ENCODE measurements around the gene TERT. TPM values are rescaled to one million over a fixed set of nuclear protein-coding genes. Genes with fewer than 3 reads are reported as not detected.
"Not testable (repeated sequence)": the region's sequence is repeated elsewhere in the genome, so short reads cannot be mapped to it uniquely, and the experiment has no call there.

The TERT gene
- total RNA-seq, 2 donors from 2014 or later: 3.6 TPM; not detected in 1

DNA sequence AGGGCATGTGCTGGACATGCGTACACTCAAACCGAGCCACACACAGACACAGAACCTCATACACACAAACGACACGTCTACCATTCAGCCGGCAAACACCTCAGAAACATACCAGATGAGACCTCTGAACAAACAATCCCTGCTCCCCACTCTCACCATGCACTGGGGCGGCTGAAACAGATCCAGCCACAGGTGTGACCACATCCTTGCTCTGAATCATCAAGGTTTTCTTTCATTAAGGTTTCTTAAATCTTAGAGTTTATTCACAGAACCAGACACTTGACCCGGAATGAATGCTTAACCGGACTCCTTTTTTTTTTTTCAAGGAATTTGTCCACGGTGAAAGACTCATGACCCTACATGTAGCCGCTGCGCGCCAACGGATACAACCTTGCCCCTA is 26.2 kb downstream of the TERT start:
- Histone ChIP-seq H3K9me3 (no peaks in the 10 kb centered on the region), H3K4me1 (replicated peaks) (no peaks in the 10 kb centered on the region), H3K36me3 (no peaks in the 10 kb centered on the region), H3K27me3 (replicated peaks; ENCODE audit: insufficient read depth) (no peaks in the 10 kb centered on the region), H3K4me3 (no peak overlapping the region), H3K27ac (no peak overlapping the region)
- no peak for DNase-seq (ENCODE audit: low spot score)
- WGBS: 84% methylated on average over 13 of the region's 13 CpGs
- intact Hi-C loops (cut with DNase I): no loop called here
- TF ChIP-seq POLR2AphosphoS5 (IDR thresholded peaks at IDR 0.05): no peak

DNA sequence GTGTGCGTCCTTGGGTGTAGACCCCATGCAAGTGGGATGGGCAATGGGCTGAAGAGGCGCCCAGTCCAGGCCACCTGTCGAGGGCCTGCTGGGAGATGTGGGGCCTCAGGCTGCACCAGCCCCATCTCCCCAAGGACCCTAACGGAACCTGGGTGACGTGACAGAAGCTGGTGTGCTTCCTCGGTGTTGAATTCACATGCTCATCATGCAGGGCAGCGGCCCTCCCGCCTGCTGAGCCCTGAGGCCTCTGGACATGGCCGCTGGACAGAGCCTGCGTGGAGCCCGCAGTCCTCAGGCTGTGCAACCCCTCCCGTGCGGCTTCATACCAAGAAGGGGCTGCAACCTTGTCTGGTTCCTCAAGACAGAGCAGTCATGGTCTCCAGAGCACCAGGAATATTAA is 26.8 kb downstream of the TERT start:
- 85% methylated on average over 13 of the region's 13 CpGs for WGBS
- Histone ChIP-seq H3K4me3 (no peak overlapping the region), H3K27me3 (replicated peaks; ENCODE audit: insufficient read depth) (no peaks in the 10 kb centered on the region), H3K36me3 (no peaks in the 10 kb centered on the region), H3K27ac (no peak overlapping the region), H3K4me1 (replicated peaks) (no peaks in the 10 kb centered on the region), H3K9me3 (no peaks in the 10 kb centered on the region)
- intact Hi-C loops (cut with DNase I): no loop called here
- TF ChIP-seq POLR2AphosphoS5 (IDR thresholded peaks at IDR 0.05) (no peak), POLR2A (IDR thresholded peaks at IDR 0.05) (no peak)
- TF ChIP-seq, protein P1, sequence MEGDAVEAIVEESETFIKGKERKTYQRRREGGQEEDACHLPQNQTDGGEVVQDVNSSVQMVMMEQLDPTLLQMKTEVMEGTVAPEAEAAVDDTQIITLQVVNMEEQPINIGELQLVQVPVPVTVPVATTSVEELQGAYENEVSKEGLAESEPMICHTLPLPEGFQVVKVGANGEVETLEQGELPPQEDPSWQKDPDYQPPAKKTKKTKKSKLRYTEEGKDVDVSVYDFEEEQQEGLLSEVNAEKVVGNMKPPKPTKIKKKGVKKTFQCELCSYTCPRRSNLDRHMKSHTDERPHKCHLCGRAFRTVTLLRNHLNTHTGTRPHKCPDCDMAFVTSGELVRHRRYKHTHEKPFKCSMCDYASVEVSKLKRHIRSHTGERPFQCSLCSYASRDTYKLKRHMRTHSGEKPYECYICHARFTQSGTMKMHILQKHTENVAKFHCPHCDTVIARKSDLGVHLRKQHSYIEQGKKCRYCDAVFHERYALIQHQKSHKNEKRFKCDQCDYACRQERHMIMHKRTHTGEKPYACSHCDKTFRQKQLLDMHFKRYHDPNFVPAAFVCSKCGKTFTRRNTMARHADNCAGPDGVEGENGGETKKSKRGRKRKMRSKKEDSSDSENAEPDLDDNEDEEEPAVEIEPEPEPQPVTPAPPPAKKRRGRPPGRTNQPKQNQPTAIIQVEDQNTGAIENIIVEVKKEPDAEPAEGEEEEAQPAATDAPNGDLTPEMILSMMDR (IDR thresholded peaks at IDR 0.05): no peak
- DNase-seq (ENCODE audit: low spot score): no peak

DNA sequence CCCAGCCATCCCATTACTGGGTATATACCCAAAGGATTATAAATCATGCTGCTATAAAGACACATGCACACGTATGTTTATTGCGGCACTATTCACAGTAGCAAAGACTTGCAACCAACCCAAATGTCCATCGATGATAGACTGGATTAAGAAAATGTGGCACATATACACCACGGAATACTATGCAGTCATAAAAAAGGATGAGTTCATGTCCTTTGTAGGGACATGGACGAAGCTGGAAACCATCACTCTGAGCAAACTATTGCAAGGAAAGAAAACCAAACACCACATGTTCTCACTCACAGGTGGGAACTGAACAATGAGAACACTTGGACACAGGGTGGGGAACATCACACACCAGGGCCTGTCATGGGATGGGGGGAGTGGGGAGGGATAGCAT is 27.4 kb downstream of the TERT start:
- 96% methylated on average over 5 of the region's 5 CpGs for whole genome bisulfite sequencing
- H3K9me3 ChIP-seq; intact Hi-C loops (cut with DNase I); H3K4me1 ChIP-seq (replicated peaks); DNase-seq (ENCODE audit: low spot score); H3K4me3 ChIP-seq; H3K36me3 ChIP-seq; H3K27me3 ChIP-seq (replicated peaks; ENCODE audit: insufficient read depth); H3K27ac ChIP-seq: not testable (repeated sequence)

DNA sequence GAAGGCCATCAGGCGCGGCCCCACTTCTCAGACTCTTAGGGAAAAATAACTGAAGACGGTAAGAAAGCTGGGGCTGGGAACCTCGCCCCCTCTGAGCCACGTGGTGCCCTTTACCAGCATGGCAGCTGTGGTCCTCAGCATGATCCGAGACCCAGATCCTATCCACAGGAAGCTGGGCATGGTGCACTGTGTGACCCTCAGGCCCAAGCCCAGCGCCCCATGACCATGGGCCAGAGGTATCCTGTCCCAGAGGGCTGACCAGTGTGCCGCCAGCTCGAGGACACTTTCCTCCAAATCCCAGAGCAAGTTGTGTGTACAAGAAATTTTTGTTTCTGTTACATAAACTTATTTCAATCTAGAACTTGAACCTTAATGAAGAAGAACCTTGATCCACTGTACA is 28.1 kb downstream of the TERT start:
- TF ChIP-seq POLR2A (IDR thresholded peaks at IDR 0.05) (no peak), POLR2AphosphoS5 (IDR thresholded peaks at IDR 0.05) (no peak)
- TF ChIP-seq, protein P1 (IDR thresholded peaks at IDR 0.05): no peak
- no peaks in the 10 kb centered on the region for H3K9me3 ChIP-seq
- no peak for DNase-seq (ENCODE audit: low spot score)
- 88% methylated on average over 9 of the region's 9 CpGs for WGBS
- H3K36me3 ChIP-seq: no peaks in the 10 kb centered on the region
- H3K4me1 ChIP-seq (replicated peaks): no peaks in the 10 kb centered on the region
- H3K27ac ChIP-seq: no peak overlapping the region
- no peak overlapping the region for H3K4me3 ChIP-seq
- no peaks in the 10 kb centered on the region for H3K27me3 ChIP-seq (replicated peaks; ENCODE audit: insufficient read depth)
- intact Hi-C loops (cut with DNase I): no loop called here

DNA sequence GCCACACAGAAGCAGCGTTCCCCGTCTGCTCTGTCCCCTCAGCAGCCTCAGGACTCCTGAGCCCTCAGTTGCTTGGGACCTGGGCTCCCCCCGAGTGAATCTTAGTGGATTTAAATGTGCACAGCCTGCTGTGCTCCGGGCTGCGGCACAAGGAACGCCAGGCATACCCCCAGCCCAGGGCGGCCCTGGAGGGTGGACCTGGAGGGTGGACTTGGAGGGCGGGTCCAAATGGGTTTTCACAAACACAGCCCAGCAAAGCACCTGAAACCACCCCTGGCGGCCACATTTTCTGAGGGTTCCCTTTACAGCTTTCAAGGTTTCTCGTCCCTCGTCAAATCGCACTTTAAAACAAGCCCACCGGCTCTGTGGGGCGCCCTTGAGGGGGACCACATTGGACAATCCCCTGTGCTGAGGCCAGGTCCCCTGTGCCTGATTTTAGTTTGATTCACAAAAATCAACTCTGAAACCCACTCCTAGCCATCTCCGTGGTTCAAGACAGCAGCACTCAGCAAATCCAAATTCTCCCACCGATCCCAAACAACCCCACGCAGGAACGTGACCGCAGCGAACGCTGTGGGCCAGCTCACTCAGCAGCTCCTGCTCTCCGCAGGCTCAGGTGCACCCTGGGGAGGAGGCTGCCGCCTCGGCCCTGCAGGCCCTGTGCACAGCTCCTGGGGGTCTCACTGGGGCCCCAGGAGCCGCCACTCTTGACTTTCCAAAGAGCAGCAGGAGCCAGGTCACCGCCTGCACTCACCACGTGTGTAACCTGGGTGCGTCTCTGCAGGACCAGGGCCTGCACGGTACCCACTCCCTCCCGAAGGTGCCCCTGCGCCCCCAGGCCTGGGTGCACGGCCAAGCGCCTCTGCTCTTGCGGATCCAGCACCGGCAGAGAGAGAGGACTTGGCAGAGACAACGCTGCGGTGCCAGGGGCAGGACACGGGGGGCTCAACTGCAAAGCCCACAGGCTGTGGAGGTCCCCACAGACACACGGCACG is 29.1 kb downstream of the TERT start:
- H3K4me3 ChIP-seq: no peak overlapping the region
- intact Hi-C loops (cut with DNase I): no loop called here
- no peaks in the 10 kb centered on the region for H3K4me1 ChIP-seq (replicated peaks)
- no peak for DNase-seq (ENCODE audit: low spot score)
- TF ChIP-seq POLR2A (IDR thresholded peaks at IDR 0.05) (no peak), POLR2AphosphoS5 (IDR thresholded peaks at IDR 0.05) (no peak)
- TF ChIP-seq, protein P1 (IDR thresholded peaks at IDR 0.05): no peak
- no peak overlapping the region for H3K27ac ChIP-seq
- 84% methylated on average over 40 of the region's 40 CpGs for WGBS
- no peaks in the 10 kb centered on the region for H3K27me3 ChIP-seq (replicated peaks; ENCODE audit: insufficient read depth)
- no peaks in the 10 kb centered on the region for H3K36me3 ChIP-seq
- H3K9me3 ChIP-seq: no peaks in the 10 kb centered on the region

DNA sequence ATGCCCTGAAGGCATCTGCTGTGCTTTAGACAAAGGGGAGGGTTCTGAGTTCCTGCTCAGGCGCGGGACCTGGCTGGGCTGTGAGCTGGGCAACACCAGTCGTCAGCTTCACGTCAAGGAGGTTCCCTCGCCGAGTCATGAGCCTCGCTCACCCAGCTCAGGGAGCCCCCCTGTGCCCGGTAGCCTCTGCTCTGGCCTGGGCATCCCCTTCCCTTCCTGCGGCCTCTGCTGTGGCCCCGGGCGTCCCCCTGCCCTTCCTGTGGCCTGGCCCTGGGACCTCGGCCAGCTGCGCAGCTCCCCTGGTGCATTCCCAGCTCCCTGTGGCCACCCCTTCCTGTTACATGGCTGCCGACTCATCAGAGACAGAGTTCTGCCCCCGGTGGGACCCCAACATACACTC is 29.8 kb downstream of the TERT start:
- H3K36me3 ChIP-seq: no peaks in the 10 kb centered on the region
- no peaks in the 10 kb centered on the region for H3K27me3 ChIP-seq (replicated peaks; ENCODE audit: insufficient read depth)
- no peak overlapping the region for H3K4me3 ChIP-seq
- WGBS: 68% methylated on average over 15 of the region's 15 CpGs
- DNase-seq (ENCODE audit: low spot score): no peak
- no peaks in the 10 kb centered on the region for H3K4me1 ChIP-seq (replicated peaks)
- TF ChIP-seq POLR2A (IDR thresholded peaks at IDR 0.05) (no peak), POLR2AphosphoS5 (IDR thresholded peaks at IDR 0.05) (no peak)
- TF ChIP-seq, protein P1 (IDR thresholded peaks at IDR 0.05): no peak
- no peak overlapping the region for H3K27ac ChIP-seq
- no peaks in the 10 kb centered on the region for H3K9me3 ChIP-seq
- intact Hi-C loops (cut with DNase I): no loop called here

Measured in prostate gland (tissue), 2 donors.